Activated CD4-positive, alpha-beta T cell treated with anti-CD3 and anti-CD28 coated beads, Interleukin-2, Interleukin-6, amounts not matched to agents 100 ng/mL and 50 ng/mL, durations not matched to agents 16 hours and 8 hours (primary cell): ENCODE measurements around the gene PCMT1.
"Not testable (repeated sequence)": the region's sequence is repeated elsewhere in the genome, so short reads cannot be mapped to it uniquely, and the experiment has no call there.

Experiments used
- DNase-seq: peaks from one replicate; pipeline ENCODE4 v3.0.0-alpha.2; 2020

Gene PCMT1

GRCh38 chr6:149749594-149750135 lies at the start of gene PCMT1:
Gene PCMT1, plus strand, starts transcription at chr6:149749741. Its CDS starts 161 bp downstream, at chr6:149749902.
- DNase-seq, result peak; percentile 94

GRCh38 chr6:149701714-149702113 lies 47.8 kb upstream of the PCMT1 start:
- no peak for DNase-seq

- no peak for DNase-seq
These were observed 37.8 kb upstream of the PCMT1 start for GRCh38 chr6:149711711-149712110.

GRCh38 chr6:149714442-149714841 lies 35.1 kb upstream of the PCMT1 start:
- DNase-seq, result no peak

- DNase-seq, result peak; percentile 28
These were observed 33.2 kb upstream of the PCMT1 start for GRCh38 chr6:149716181-149716963.

DNA sequence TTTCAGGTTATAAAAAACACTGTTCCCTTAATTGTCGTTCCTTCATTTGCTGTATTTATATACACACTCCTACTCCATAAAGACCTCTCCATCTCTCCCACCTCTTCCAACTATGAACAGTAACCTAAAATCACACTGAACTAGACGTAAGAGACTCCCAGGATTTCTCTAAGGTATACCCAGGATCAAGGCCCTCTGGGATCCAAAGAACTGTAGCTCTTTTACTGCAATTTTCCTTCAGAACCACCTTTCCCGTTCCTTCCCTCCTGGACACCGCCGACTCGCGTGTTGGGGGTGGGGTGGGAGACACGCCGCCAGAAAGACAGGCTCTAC lies 32.3 kb upstream of the PCMT1 start:
- DNase-seq, result no peak

DNA sequence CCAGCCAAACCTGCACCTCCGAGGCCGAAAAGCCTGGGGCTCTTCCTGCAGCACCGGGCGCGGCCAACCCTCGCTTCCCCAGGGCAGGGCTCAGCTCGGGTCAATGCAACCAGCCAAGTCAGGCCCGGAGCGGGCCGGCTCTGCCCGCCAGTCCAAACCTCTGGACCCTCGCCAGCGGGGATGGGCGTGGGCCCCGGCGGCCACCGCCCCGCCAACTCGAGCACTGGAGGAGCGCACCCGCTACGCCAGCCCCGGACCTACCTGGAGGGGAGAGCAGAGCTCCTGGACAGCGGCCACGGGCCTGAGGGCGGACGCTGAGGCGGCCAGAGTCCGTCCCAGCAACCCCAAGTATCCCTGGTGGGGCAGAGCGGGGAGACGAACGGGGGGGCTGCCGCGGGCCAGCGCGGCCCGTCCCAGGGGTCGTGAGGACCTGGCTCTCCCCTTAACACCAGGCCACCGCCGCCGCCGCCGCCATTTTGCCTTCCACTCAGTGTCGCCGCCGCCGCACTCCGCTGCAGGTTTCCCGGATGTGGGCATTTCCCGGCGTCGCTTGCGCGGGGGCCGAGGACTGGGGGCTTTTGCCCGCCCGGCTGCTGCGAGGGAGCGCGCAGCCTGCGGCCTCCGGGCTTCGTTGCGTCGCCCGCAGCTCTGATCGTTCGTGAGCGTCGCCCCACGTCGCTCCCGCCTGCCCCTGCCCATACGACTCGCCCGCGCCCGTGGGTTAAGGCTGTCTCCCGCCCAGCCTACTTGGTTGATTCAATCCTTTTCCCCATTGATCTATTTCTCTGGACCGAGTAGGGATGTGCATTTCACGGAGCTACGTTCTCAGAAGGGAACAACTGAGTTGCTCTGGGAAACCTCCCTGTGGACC lies 31.7 kb upstream of the PCMT1 start, which contains the start of gene LATS1:
LATS1 (minus strand) TSS at position 514 of the 871 bp plus-strand sequence. CDS start 15,975 bp downstream, outside the sequence.
- peak; percentile 94 for DNase-seq

- DNase-seq, result no peak
These were observed 30.0 kb upstream of the PCMT1 start for GRCh38 chr6:149719531-149719930.

DNA sequence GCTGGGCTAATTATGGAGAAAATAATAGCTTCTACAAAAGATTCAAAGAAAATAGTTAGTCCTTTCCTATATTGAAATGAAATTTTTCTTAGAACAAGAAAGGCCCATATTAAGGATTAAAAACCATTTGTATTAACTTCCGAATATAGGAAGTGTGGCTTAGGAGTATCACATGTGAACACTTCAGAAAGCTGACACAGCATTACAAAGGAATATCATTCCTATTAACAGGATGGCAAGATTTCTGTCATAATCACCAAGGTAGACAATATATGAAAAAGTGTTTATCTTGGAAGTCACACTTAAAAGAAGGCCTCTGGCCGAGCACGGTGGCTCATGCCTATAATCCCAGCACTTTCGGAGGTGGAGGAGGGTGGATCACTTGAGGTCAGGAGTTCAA lies 26.3 kb upstream of the PCMT1 start:
- no peak for DNase-seq

- DNase-seq, result peak; percentile 66
These were observed 25.6 kb upstream of the PCMT1 start for GRCh38 chr6:149723771-149724417.

DNA sequence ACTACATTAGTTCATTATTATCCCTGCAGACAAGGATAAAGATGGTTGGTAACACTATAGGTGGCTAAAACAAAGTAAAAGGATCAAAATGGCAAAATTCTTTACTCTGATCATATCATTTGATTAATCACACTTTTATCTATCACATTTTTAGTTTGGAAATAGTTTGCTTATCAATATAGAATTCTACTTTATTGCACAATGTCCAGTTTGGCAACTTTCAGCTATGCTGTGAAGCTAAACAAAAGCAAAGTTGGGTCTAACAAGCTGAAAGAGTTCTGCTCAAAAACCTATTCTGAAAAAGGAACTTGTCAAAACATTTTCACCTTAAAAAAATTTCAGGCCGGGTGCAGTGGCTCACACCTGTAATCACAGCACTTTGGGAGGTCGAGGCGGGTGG lies 23.8 kb upstream of the PCMT1 start:
- no peak for DNase-seq

GRCh38 chr6:149727793-149728498 lies 21.6 kb upstream of the PCMT1 start:
- no peak for DNase-seq

- DNase-seq, result no peak
These were observed 20.9 kb upstream of the PCMT1 start for GRCh38 chr6:149728499-149729234.

- no peak for DNase-seq
These were observed 19.7 kb upstream of the PCMT1 start for GRCh38 chr6:149729824-149730223.

- DNase-seq, result no peak
These were observed 16.3 kb upstream of the PCMT1 start for GRCh38 chr6:149733089-149733720.

GRCh38 chr6:149734915-149735314 lies 14.6 kb upstream of the PCMT1 start:
- DNase-seq, result no peak

- DNase-seq, result not testable (repeated sequence)
These were observed 4.3 kb upstream of the PCMT1 start for GRCh38 chr6:149745252-149745651.

GRCh38 chr6:149746147-149746946 lies 3.2 kb upstream of the PCMT1 start, which contains the start of gene NUP43:
Gene NUP43, minus strand, starts transcription at chr6:149746529. Its CDS starts 34 bp downstream, at chr6:149746495.
- DNase-seq, result peak; percentile 96

- DNase-seq, result not testable (repeated sequence)
These were observed 403 bp upstream of the PCMT1 start for GRCh38 chr6:149749082-149749593.

- peak; percentile 81 for DNase-seq
These were observed 632 bp downstream of the PCMT1 start for GRCh38 chr6:149750136-149750609.
